Glutamatergic neuron (in vitro differentiated cells): ENCODE results near the gene PILRA. TPM values are rescaled to one million over a fixed set of nuclear protein-coding genes. Genes with fewer than 3 reads are reported as not detected.

Source experiments
- DNase-seq: peaks from one replicate; pipeline ENCODE4 v3.0.0; 2022
- H3K27ac Mint-ChIP-seq: one replicate; pipeline ENCODE4 v1.8.0; 2020; ENCODE audit warnings: mild to moderate bottlenecking, mixed read lengths, inconsistent platforms; ENCODE audit not compliant: unreplicated experiment
- H3K27me3 Mint-ChIP-seq: one replicate; pipeline ENCODE4 v1.8.0; 2020; ENCODE audit warnings: mild to moderate bottlenecking, moderate library complexity, mixed read lengths, inconsistent platforms; ENCODE audit not compliant: unreplicated experiment
- H3K36me3 Mint-ChIP-seq: one replicate; pipeline ENCODE4 v1.8.0; 2020; ENCODE audit warnings: mild to moderate bottlenecking, mixed read lengths, inconsistent platforms; ENCODE audit not compliant: unreplicated experiment
- H3K4me1 Mint-ChIP-seq: one replicate; pipeline ENCODE4 v1.8.0; 2020; ENCODE audit warnings: mild to moderate bottlenecking, low read depth, mixed read lengths, inconsistent platforms; ENCODE audit not compliant: unreplicated experiment
- H3K4me3 Mint-ChIP-seq: one replicate; pipeline ENCODE4 v1.8.0; 2020; ENCODE audit warnings: mild to moderate bottlenecking, mixed read lengths, inconsistent platforms; ENCODE audit not compliant: unreplicated experiment
- H3K9me3 Mint-ChIP-seq: one replicate; pipeline ENCODE4 v1.8.0; 2020; ENCODE audit warnings: mild to moderate bottlenecking, moderate library complexity, mixed read lengths, inconsistent platforms; ENCODE audit not compliant: unreplicated experiment
- CTCF ChIP-seq: fragments of 200-600 bp; sonication (generic); IDR thresholded peaks from one replicate; pipeline ENCODE4 v1.5.0; 2021; ENCODE audit not compliant: partially characterized antibody, unreplicated experiment
- total RNA-seq: library from RNA; stranded (reverse); fragmentation: NEBNext Ultra II Directional; extraction: Animal tissue kit (Norgen Biotek cat#: 25700); gene quantifications from one replicate; pipeline ENCODE4 v1.2.1, GENCODE V29; 2021; ENCODE audit not compliant: unreplicated experiment

The PILRA gene
- total RNA-seq, 1 donor from 2014 or later: 12.5 TPM

DNA sequence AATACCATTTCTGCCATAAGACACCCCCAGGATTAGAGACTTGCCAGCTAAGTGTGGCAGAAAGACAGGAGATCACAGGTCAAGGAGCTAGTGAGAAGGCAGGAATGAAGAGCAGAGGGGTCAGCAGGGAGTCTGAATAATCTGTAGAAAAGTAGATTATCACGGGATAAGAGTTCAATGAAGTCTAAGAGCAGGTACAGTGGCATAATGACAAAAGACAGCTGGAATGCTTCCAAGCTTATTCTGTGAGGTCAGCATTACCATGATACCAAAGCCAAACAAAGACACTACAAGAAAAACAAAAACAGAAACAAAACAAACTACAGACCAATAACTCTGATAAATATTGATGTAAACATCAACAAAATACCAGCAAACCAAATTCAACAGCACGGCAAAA, 20.8 kb downstream of the PILRA start:
- no peak overlapping the region for H3K27ac Mint-ChIP-seq
- no peak for DNase-seq

DNA sequence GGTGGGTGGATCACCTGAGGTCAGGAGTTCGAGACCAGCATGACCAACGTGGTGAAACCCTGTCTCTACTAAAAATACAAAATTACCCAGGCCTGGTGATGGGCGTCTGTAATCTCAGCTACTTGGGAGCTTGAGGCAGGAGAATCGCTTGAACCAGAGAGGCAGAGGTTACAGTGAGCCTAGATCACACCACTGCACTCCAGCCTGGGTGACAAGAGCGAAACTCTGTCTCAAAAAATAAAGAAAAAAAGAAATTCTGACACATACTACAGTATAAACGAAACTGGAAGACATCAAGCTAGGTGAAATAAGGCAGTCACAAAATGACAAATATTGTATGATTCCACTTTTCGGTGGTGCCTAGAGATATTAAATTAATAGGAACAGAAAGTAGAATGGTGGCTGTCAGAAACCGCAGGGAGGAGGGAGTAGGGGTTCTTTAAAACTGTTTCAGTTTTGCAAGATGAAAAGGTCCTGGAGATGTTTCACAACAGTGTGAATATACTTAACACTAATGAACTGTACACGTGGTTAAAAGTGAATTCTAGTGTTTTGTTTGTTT, 23.2 kb downstream of the PILRA start:
- TF ChIP-seq CTCF: no peak
- Mint-ChIP-seq H3K9me3 (peaks cover 7% of the 10 kb centered on the region), H3K36me3 (no peaks in the 10 kb centered on the region), H3K4me3 (no peak overlapping the region), H3K4me1 (peaks cover 16% of the 10 kb centered on the region), H3K27me3 (peaks cover 4% of the 10 kb centered on the region), H3K27ac (no peak overlapping the region)
- DNase-seq: no peak

More for the DNA sequence above, 20.8 kb downstream of the PILRA start:
- H3K4me1 Mint-ChIP-seq: peaks cover 20% of the 10 kb centered on the region
- no peaks in the 10 kb centered on the region for H3K36me3 Mint-ChIP-seq
- peaks cover 7% of the 10 kb centered on the region for H3K9me3 Mint-ChIP-seq
- H3K27me3 Mint-ChIP-seq: peaks cover 2% of the 10 kb centered on the region
- no peak overlapping the region for H3K4me3 Mint-ChIP-seq
- TF ChIP-seq CTCF: no peak

DNA sequence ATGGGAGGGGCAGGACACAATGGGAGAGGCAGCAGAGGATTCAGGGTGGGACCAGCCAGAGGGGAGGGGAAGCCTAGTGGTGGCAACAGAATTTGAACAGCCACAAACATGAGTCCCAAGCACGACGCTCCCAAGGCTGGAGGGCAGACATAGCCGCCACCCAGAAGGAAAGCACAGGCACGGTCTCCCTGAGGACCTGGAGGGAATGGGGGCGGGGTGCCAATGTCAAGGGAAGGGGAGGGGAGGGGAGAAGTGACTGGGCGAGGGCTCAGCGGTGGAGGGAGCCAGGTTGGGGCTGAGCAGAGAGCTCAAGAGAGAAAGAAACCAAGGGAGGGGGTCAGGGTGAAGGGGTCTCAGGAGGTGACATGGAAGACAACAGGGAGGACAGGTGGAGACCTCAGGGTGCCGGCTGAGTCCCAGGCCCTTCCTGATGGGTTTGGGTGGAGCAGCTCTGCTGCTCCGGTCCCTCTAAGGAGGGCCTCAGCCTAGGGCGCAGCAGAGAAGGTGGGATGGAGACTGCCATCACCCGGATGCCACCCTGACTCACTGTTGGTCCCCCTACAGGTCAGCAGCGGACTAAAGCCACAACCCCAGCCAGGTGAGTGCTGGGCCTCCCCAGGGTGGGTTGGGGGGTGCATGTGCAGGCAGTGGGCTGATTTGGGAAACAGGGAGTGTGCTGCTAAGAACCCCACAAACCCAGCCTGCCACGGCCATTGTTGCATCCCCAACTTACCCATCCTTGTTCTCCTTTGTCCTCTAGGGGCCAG, 24.2 kb downstream of the PILRA start:
- no peak overlapping the region for H3K27ac Mint-ChIP-seq
- no peak overlapping the region for H3K4me3 Mint-ChIP-seq
- peaks cover 4% of the 10 kb centered on the region for H3K27me3 Mint-ChIP-seq
- H3K4me1 Mint-ChIP-seq: peaks cover 26% of the 10 kb centered on the region
- no peak for DNase-seq
- H3K9me3 Mint-ChIP-seq: peaks cover 5% of the 10 kb centered on the region
- no peaks in the 10 kb centered on the region for H3K36me3 Mint-ChIP-seq
- TF ChIP-seq CTCF: no peak

GRCh38 chr7:100398239-100398638, 25.0 kb downstream of the PILRA start:
- Mint-ChIP-seq H3K4me1 (peaks cover 27% of the 10 kb centered on the region), H3K36me3 (no peaks in the 10 kb centered on the region), H3K9me3 (peaks cover 5% of the 10 kb centered on the region), H3K4me3 (no peak overlapping the region), H3K27ac (no peak overlapping the region), H3K27me3 (peaks cover 4% of the 10 kb centered on the region)
- no peak for TF ChIP-seq CTCF
- no peak for DNase-seq

GRCh38 chr7:100400041-100400440, 26.8 kb downstream of the PILRA start:
- H3K36me3 Mint-ChIP-seq: no peaks in the 10 kb centered on the region
- peaks cover 4% of the 10 kb centered on the region for H3K27me3 Mint-ChIP-seq
- H3K9me3 Mint-ChIP-seq: peaks cover 7% of the 10 kb centered on the region
- no peak for TF ChIP-seq CTCF
- H3K4me1 Mint-ChIP-seq: peaks cover 27% of the 10 kb centered on the region
- no peak for DNase-seq
- H3K27ac Mint-ChIP-seq: no peak overlapping the region
- no peak overlapping the region for H3K4me3 Mint-ChIP-seq
